Measurements from ENCODE around the gene FBXO27. TPM values are rescaled to one million over a fixed set of nuclear protein-coding genes. Genes with fewer than 3 reads are reported as not detected.
"Not testable (repeated sequence)": the region's sequence is repeated elsewhere in the genome, so short reads cannot be mapped to it uniquely, and the experiment has no call there.

FBXO27 gene, protein sequence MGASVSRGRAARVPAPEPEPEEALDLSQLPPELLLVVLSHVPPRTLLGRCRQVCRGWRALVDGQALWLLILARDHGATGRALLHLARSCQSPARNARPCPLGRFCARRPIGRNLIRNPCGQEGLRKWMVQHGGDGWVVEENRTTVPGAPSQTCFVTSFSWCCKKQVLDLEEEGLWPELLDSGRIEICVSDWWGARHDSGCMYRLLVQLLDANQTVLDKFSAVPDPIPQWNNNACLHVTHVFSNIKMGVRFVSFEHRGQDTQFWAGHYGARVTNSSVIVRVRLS
- 4.4 and 14.0 TPM in 2 replicates for total RNA-seq (2014; rRNA removed)
- 7.2 TPM for polyA plus RNA-seq (2012)

DNA sequence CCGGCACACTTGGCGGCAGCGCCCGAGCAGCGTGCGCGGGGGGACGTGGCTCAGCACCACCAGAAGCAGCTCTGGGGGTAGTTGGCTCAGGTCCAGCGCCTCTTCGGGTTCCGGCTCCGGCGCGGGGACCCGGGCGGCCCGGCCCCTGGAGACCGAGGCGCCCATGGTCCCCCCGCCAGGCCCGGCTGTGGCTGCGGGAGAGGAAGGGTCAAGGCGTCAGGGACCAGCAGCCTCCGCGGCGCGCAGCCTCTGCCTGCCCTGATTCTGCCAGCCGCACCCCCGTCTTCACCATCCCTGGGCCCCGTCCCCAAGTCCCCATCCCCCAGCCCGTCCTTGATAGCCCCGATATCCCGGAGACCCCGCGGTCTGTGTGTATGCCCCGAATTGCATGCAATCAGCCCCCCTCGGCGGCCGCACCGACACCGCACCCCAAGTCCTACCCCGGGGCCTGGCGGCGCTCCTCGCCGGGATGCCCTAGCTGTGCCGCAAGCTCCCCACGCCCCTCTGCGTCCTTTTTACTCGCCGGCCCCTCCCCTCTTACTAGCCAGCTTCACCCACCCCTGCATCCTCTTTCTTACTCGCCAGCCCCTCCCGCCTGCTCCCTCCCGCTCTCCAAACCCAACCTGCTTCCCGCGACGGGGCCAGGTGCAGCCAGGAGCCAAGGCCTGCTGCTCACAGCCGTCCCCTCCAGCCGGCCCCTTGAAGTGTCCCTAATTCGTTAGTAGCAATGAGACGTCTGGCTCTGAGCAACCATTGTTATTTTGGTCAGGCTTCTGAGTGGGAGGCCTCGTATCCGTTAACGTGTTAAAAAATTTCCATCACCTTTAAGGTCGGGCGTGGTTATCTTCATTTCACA lies at the start of gene FBXO27:
FBXO27 (minus strand) TSS at position 487 of the 856 bp plus-strand sequence; CDS start at position 165, 322 bp downstream.
- DNase-seq (ENCODE audit: low read depth) = no peak

DNA sequence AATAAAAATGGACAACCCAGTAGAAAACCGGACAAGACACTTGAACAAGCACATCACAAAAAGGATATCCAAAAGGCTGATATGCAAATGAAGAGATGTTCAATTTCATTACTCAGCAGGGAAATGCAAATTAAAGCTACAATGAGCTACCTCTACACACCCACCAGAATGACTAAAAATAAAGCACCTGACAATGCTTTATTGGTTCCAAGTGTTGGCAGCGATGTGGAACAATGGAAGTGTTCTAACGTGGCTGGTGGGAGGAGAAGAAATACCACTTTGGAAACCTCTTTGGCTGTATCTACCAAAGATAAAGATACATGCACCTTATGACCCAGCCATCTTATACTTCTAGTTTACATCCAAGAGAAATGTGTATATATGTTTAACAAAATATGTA lies 48.1 kb upstream of the FBXO27 start:
- DNase-seq (ENCODE audit: low read depth) = no peak

DNA sequence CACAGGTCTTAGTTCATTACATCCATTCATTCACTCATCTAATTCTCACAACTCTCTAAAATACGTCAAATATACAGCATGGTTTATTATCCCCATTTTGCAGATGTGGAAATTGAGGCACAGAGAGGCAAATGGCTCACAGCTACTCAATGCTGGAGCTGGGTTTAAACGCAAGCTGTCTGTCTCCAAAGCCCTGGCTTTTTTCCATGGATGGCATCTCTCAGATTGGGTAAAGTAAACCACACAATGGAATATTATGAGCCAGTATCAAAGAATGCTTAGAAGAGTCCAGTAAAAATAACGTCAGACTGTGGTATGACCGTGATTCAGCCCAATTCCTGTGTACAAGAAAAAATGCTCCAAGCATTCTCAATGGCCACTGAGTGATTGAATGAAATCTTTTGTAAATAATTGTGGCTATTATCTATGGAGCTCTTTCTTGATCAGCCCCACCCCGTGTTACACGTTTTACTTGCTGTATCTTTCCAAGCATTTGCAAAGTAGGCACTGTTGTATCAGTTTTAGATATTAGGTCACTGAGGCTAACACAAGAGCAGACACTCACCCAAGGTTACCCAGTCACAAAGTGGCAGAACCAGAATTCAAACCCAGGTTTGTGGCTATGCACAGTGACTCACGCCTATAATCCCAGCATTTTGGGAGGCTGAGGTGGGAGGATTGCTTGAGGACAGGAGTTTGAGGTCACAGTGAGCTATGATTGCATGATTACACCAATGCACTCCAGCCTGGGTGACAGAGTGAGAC lies 46.3 kb upstream of the FBXO27 start:
- DNase-seq (ENCODE audit: low read depth) = peak; percentile 96

DNA sequence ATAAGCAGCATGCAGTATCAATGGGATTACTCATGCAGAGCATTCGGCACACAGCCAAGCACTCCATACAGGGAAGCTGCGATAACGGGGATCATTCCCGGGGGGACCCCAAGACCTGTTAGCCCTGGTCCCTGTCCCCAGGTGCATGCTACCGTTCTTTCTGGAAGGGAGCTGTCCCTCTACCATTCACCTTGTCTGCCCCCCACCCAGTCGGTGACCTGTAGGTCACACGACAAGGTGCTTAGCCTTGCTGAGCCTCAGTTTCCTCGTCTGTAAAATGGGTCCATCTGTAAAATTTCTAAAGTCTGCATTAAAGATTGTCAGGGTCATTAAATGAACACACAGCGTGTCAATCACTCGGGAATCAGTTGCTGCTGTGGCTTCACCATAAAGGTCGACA lies 45.0 kb upstream of the FBXO27 start:
- DNase-seq (ENCODE audit: low read depth) = no peak

DNA sequence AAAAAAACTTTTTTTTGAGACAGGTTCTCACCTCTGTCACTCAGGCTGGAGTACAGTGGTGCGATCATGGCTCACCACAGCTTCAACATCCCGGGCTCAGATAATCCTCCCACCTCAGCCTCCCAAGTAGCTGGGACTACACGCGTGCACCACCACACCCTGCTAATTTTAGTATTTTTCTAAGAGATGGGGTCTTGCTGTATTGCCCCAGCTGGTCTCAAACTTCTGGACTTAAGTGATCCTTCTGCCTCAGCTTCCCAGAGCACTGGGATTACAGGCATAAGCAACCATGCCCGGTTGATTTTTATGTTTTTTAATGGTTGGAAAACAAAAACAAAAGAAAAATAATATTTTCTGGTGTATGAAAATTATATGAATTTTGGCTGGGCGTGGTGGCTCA lies 42.6 kb upstream of the FBXO27 start:
- no peak for DNase-seq (ENCODE audit: low read depth)

DNA sequence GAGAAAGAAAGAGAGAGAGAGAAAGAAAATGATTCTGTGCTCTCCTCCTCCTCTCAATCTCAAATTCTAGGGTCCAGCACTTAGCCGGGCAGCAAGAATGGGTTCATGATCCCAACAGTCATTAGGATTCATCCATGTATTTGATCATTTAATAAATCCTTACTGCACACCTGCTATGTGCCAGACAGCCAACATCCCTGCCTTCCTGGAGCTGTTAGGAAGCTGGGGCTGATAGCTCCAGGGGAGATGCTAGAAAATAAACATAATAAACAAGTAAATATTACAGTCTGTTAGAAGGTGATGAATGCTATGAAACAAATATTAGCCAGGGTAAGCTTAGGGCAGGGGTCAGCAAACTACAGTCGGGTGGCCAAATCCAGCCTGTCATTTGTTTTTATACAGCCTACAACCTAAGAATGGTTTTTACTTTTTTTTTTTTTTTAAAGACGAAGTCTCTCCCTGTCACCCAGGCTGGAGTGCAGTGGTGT lies 41.9 kb upstream of the FBXO27 start:
- DNase-seq (ENCODE audit: low read depth) = no peak

DNA sequence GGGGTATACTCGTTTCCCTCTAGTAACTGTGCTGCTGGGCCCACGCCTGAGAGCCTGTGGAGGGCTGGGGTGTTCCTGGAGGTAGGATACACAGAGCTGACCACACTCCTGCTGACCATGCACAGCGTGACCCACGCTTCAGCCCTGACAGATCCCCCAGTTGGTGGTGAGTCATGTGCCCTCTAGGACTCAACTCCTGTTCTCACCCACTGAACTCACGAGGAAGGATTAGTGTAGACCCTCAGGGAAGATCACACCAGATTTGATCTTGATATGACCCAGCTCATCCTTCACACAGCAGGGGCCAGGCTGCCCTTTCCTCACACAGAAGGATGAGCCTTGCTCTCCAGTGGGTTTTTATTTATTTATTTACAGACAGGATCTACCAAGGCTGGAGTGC lies 38.5 kb upstream of the FBXO27 start:
- peak; percentile 50 for DNase-seq (ENCODE audit: low read depth)

DNA sequence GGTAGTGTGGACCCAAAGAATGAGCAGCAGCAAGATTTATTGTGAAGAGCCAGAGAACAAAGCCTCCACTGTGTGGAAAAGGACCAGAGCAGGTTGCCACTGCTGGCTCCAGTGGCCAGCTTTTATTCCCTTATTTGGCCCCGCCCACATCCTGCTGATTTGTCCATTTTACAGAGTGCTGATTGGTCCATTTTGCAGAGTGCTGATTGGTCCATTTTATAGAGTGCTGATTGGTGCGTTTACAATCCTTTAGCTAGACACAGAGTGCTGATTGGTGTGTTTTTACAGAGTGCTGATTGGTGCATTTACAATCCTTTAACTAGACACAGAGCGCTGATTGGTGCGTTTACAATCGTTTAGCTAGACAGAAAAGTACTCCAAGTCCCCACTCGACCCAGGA lies 35.9 kb upstream of the FBXO27 start:
- not testable (repeated sequence) for DNase-seq (ENCODE audit: low read depth)

DNA sequence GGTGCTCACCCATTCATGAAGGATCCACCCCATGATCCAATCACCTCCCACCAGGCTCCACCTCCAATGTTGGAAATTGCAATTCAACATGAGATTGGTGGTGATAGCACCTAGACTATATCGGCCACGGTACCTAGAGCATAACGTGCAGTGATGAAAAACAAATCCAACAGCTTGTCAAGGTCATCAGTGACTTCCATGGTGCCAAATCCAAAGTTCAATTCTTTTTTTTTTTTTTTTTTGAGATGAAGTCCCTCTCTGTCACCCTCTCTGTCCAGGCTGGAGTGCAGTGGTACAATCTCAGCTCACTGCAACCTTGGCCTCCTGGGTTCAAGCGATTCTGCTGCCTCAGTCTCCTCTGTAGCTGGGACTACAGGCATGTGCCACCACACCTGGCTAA lies 34.8 kb upstream of the FBXO27 start:
- DNase-seq (ENCODE audit: low read depth) = no peak

DNA sequence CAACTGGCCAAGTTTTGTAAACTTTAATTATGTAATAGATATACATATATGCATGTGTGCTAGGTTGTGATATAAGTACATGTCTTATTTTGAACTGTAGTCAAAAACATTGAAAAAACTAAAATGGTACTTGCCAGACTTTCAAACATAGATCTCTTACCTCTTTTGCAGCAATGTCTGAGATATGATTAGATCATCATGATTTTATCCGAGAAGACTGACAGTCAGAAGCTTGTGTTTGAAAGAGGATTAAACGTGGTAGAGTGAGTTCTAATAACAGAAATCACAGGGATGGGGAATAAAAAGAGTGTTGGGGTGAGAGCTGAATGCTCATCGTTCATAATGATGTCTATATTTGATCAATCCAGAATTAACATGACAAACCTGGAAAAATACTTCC lies 33.6 kb upstream of the FBXO27 start:
- no peak for DNase-seq (ENCODE audit: low read depth)

DNA sequence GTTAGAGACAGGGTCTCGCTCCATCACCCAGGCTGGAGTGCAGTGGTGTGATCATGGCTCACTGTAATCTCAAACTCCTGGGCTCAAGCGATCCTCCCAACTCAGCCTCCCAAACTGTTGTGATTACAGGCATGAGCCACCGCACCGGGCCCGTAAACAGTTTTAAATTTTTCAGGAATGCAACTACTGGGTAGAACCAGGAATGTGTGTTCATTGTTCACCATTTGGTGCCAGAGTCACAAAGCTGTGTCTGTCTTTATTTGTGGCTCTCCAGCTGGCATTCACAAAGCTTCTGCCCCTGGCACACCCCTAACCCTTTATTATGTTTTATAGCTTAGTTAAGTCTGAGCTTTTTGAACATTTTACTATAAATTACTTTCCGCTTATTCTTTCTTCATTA lies 32.1 kb upstream of the FBXO27 start:
- no peak for DNase-seq (ENCODE audit: low read depth)

DNA sequence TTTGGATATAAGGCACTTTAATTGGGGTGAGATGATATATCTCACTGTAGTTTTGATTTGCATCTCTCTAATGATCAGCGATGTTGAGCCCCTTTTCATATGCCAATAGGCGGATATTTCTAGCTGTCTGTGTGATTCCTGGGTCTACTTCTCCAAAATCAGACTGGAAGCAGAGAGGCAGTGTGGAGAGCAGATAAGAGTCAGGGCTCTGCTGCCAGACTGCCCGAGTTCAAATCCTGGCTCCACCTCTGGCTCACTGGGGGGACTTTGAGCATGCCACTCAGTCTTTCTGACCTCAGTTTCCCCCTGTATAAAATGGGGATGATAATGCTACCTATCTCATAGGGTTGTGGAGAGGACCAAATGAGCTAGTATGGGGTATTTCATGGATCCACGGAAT lies 27.8 kb upstream of the FBXO27 start:
- no peak for DNase-seq (ENCODE audit: low read depth)

DNA sequence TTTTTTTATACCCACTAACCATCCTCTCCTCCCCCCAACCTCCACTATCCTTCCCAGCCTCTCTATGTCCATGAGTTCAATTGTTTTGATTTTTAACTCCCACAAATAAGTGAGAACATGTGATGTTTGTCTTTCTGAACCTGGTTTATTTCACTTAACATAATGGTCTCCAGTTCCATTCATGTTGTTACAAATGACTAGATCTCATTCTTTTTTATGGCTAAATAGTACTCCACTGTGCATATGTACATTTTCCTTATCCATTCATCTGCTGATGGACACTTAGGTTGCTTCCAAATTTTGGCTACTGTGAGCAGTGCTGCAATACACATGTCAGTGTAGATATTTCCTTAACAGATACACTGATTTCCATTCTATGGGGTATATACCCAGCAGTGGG lies 27.0 kb upstream of the FBXO27 start:
- DNase-seq (ENCODE audit: low read depth) = no peak

DNA sequence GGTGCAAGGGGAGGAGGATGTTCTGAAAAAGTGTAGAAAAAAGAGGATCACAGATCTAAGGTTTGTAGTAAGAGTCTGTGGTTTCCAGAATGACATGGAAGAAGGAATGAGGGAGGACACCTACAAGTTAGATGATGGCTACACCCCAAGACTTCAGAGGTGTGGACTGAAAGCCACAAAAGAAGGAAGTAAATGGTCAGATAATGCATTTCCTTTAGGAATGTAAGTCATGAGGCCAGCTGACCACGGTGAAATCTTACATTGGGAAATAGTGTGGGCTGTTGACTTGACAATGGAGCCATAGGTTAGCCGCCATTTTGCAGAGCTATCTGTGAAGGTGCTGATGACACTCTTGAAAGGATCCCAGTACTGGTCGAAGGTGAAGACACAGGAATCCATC lies 25.3 kb upstream of the FBXO27 start:
- DNase-seq (ENCODE audit: low read depth) = no peak

DNA sequence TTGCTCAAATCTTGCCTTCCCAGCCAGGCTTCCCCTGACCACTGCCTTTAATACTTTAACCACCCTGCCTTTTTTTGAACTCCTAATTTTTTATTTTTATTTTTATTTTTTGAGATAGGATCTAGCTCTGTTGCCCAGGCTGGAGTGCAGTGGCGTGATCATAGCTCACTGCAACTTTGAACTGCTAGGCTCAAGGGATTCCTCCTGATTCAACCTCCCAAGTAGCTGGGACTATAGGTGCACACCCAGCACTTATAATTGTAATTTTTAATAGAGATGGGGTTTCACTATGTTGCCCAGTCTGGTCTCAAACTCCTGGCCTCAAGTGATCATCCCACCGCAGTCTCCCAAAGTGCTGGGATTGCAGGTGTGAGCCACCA lies 21.7 kb upstream of the FBXO27 start:
- no peak for DNase-seq (ENCODE audit: low read depth)

DNA sequence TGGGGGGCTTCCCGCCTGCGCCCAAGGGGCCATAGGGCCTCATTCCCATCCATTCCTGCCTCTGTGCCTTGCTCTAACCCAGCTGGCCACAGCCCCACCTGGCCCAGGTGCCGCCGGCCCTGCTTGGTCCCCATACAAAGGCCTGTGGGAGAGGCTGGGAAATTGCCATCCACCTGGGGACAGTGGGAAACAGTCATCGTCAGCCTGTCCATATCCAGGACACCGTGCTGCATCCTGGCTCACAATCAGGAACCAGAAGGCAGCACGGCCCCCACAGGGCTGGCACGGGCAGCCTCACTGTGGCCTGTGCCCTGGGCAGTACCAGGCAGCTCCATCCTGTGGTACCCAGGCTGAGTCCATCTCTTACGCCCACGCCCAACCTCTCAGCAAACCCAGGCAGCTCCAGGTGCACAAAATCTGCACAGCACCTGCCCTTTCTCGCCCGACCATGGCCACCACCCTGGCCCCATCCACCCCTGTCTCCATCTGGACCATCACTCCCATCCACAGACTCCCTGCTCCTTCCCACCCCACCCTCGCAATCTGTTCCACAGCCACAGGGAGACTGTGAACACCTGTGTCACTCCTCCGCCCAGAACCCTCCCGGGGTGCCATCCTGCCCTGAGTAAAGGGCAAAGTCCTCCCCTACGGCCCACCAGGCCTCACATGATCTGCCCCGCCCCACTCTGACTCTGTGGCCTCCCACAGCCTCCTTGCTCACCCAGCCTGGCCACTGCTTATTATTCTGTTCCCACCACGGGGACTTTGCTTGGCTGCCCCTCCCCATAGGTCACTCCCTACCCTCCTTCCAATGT lies 21.1 kb upstream of the FBXO27 start:
- DNase-seq (ENCODE audit: low read depth) = no peak

DNA sequence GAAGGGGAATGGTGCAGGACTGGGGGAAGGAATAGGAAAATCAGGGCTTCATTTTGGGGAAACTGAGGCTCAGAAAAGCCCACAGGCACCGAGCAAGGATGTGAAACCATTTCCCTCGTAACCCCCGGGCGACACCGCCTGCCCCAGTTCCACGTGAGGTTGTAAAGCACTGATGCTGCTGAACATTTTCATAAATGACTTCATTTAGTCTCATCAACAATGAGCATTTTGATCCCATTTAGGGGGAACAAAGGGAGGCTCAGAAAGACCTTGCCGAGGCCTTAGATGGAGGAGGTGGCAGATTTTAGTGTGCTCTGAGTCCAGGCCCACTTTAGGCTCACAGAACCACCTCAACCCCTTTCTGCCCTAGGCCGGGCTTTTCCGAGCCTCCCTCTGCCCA lies 20.5 kb upstream of the FBXO27 start:
- DNase-seq (ENCODE audit: low read depth) = no peak

DNA sequence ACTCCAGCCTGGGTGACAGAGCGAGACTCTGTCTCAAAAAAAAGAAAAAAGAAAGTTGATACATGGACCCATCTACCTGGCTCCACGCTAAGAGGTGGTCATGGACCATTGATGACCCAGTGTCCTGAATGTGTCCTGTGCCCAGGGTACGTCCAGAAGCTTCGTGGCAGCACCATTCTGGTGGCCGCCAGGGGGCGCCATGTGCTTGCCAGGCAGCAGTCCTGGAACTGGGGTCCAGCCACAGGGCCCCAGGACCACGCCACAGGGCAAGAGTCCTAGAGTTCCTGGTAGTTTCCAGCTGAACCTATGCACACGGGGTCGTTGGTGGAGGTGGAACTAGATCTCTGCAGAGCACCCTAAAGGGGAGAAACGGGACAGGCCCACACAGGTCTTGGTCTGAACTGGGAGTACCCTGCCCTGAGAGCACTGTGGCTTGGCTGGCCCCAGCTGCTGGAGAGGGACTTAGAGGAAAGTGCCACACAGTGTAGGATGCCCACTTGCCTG lies 19.9 kb upstream of the FBXO27 start:
- no peak for DNase-seq (ENCODE audit: low read depth)

DNA sequence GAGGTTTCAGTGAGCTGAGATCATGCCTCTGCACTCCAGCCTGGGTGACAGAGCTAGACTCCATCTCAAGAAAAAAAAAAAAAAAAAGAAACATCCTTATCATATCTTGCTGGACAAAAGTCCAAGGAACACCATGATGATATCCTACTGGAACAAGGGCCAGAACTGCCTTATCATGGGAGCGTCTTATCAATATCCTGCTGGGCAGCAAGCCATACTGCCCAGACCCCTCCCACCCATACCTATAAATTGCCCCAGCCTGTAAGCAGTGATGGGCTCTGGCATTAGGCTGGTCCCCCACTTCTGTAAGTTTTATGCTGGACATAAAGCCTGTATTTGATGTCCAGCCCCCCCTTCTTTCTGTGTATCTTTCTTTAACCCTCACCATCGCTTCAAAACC lies 14.7 kb upstream of the FBXO27 start:
- DNase-seq (ENCODE audit: low read depth) = no peak

DNA sequence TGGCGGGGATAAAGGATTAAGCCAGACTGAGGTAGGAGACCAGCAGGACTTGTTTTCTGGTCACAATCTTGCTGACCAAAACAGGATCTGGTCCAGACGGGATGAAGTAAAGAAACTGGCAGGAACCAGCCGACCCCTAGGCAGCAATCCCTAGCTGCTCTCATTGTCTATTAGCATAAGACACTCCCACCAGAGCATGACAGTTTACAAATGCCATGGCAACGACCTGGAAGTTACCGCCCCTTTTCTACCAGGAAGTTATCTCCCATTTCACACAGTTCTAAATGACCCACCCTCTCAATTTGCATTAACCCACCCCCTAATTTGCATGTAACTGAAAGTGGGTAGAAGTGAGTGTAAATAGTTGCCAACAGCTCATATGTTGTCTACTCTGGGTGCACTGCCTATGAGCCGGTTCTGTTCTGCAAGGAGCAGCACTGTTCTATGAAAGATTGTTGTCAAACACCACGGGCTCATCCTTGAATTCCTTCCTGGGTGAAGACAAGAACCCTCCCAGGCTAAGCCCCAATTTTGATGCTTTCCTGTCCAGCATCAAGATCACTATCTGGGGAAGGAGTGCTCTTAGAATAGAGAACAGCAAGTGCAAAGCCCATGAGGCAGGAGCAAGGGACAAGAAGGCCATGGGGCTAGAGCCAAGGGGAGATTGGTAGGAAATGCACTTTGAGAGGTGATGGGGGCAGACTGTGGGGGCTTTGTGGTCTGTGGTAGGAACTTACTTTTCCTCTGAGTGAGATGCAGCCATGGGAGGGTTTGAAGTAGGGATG lies 13.9 kb upstream of the FBXO27 start:
- DNase-seq (ENCODE audit: low read depth) = peak; percentile 20

All from LHCN-M2 (cell line).